Breast epithelium (tissue), 3 donors: ENCODE data around the gene RASSF10.

Experiments
- POLR2AphosphoS5 ChIP-seq, 3 donors: sonication (generic); formaldehyde crosslinking; IDR thresholded peaks; one replicate each; pipeline ENCODE4 v1.6.1; 2017; ENCODE audit warnings: antibody characterized with exemption in 3 of 3
- TF ChIP-seq, protein P1 (sequence below), 3 donors: fragments of 450-650 bp; IDR thresholded peaks; one replicate each; pipeline ENCODE4 v1.5.1; 2016 to 2017; ENCODE audit warnings: antibody characterized with exemption in 3 of 3, mild to moderate bottlenecking in 3 of 3, moderate library complexity in 3 of 3

DNA sequence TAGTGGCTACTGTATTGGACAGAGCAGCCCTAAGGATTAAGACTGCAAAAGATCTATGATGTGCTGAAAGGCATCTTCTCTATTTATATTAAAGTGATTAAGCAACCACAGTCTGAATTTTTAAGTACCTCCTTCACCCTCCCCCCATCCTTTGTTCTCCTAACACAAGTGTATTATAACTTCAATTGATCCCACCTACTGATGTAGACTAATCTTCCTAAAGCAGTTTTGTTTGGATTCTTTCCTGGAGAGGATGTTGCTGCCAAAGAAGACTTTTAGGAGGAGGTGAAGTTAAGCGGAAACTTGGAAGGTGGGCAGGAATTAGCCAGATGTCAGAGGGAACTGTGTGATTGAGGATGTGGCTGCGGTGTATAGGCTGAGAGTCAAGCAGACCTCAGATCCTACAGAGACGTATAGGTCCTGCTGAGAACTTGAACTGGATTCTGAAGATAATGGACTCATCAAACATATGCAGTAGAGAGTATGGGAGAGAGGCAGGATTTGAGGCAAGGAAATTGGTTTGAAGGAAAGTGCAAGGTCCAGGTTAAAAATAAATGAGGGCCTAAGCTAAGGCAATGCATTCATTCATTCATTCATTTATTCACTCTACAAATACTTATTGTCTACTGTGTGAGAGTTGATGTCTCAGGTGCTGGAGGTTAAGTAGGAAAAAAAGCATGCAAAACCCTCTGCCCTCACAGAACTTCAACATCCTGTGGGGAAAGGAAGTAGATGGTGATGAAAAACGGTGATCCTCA is 5.2 kb upstream of the RASSF10 start:
- TF ChIP-seq, protein P1, sequence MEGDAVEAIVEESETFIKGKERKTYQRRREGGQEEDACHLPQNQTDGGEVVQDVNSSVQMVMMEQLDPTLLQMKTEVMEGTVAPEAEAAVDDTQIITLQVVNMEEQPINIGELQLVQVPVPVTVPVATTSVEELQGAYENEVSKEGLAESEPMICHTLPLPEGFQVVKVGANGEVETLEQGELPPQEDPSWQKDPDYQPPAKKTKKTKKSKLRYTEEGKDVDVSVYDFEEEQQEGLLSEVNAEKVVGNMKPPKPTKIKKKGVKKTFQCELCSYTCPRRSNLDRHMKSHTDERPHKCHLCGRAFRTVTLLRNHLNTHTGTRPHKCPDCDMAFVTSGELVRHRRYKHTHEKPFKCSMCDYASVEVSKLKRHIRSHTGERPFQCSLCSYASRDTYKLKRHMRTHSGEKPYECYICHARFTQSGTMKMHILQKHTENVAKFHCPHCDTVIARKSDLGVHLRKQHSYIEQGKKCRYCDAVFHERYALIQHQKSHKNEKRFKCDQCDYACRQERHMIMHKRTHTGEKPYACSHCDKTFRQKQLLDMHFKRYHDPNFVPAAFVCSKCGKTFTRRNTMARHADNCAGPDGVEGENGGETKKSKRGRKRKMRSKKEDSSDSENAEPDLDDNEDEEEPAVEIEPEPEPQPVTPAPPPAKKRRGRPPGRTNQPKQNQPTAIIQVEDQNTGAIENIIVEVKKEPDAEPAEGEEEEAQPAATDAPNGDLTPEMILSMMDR (IDR thresholded peaks at IDR 0.05), result no peak
- TF ChIP-seq POLR2AphosphoS5 (IDR thresholded peaks at IDR 0.05), result no peak
